Right lobe of liver (tissue), 6 donors: ENCODE measurements around the gene GINM1. TPM values are rescaled to one million over a fixed set of nuclear protein-coding genes. Genes with fewer than 3 reads are reported as not detected.

Experiments used
- ATAC-seq, 4 donors: fragments of 200-7000 bp; cut with Tn5 transposase; one replicate each; pipeline ENCODE4 v1.9.1; 2020; ENCODE audit warnings: mild to moderate bottlenecking in 4 of 4, moderate library complexity in 4 of 4
- DNase-seq, 3 donors: peaks; one replicate each; pipeline ENCODE4 v3.0.0-alpha.2; 2020
- H3K27ac ChIP-seq, 3 donors: fragments of 200-600 bp; one replicate each; pipeline ENCODE4 v1.8.0; 2022
- H3K27me3 ChIP-seq, 2 donors: fragments of 200-600 bp; one replicate each; pipeline ENCODE4 v1.8.0; 2022
- H3K36me3 ChIP-seq, 4 donors: fragments of 200-600 bp; sonication (generic) in 1 of 4; one replicate each; pipeline versions ENCODE4 v1.5.1 to v1.8.0; 2017 to 2022; ENCODE audit warnings: control low read depth in 1 of 4
- H3K4me1 ChIP-seq, 4 donors: fragments of 200-600 bp; sonication (generic) in 1 of 4; one replicate each; pipeline versions ENCODE4 v1.5.1 to v1.8.0; 2017 to 2022; ENCODE audit warnings: control low read depth in 1 of 4
- H3K4me3 ChIP-seq, 3 donors: fragments of 200-600 bp; one replicate each; pipeline ENCODE4 v1.8.0; 2022
- H3K9me3 ChIP-seq, 4 donors: fragments of 200-600 bp; sonication (generic) in 1 of 4; one replicate each; pipeline versions ENCODE4 v1.5.1 to v1.8.0; 2017 to 2022; ENCODE audit warnings: control low read depth in 1 of 4
- POLR2A ChIP-seq: fragments of 450-650 bp; IDR thresholded peaks from one replicate; pipeline ENCODE4 v1.6.1; 2017; ENCODE audit warnings: antibody characterized with exemption, mild to moderate bottlenecking
- WGBS: methylation state at CpG from one replicate; pipeline ENCODE4 v1.1.6; 2018; ENCODE audit warnings: low coverage, low lambda C conversion rate; ENCODE audit not compliant: insufficient coverage; ENCODE audit errors: missing lambda C conversion rate; 5-methylcytosine and 5-hydroxymethylcytosine counted together
- intact Hi-C, 2 donors: fragments of 100-400 bp; cut with DNase I; formaldehyde crosslinking; loops; one replicate each; pipeline versions ENCODE4 v1.11.2 to v1.14.1; 2022
- long read RNA-seq: library from polyadenylated mRNA; unstranded; transcript quantifications from one replicate; pipeline ENCODE4 v2.0.0, GENCODE V29; 2019
- total RNA-seq, 6 experiments: library from RNA; depleted of rRNA in 2 of 6; stranded (reverse); fragments of >200 nt in 2 of 6; fragmentation: NEBNext Ultra II Directional in 3 of 6; extraction: Animal tissue kit (Norgen Biotek cat#: 25700) in 3 of 6; gene quantifications; one replicate each; pipeline versions ENCODE4 v1.1.0 to v1.2.4, GENCODE V29; 2016 to 2023
- TF ChIP-seq, protein P1 (sequence below), 4 donors: fragments of 200-600 bp in 3 of 4; fragments of 450-650 bp in 1 of 4; IDR thresholded peaks; one replicate each; pipeline versions ENCODE4 v1.5.1 to v1.8.0; 2016 to 2022; ENCODE audit warnings: antibody characterized with exemption in 4 of 4, mild to moderate bottlenecking in 2 of 4
- donor health status: DM: no; HTN: yes; CAD: no.
- donor health status: DM: no; HTN: no; CAD: no.
- donor health status: DM: no; HTN: no; CAD: no.
- donor health status: DM: no; HTN: yes; CAD: no.
- donor health status: DM: no; HTN: yes; CAD: no.

The GINM1 gene
- 10 to 100 TPM; 20.1 to 26.0 (median 21.8) TPM for total RNA-seq
- long read RNA-seq, transcript GINM1-201 (8 exons, 2,024 nt): major isoform, 13 of 14 reads
- long read RNA-seq, partial matches to known transcripts: 0 of 14 reads
- long read RNA-seq, other reads (novel, unspliced or antisense): 1 of 14 reads

GRCh38 chr6:149565527-149566409, at the start of gene GINM1:
TSS of gene GINM1 (plus strand) at chr6:149566375. CDS start at chr6:149566415, 40 bp downstream.
- Histone ChIP-seq H3K36me3 (no peaks in the 10 kb centered on the region), H3K27me3 (no peaks in the 10 kb centered on the region), H3K4me3 (peak within 1 kb of the TSS; percentile 73 to 99 (median 95)), H3K4me1 (peaks cover 0 to 10% (median 0%) of the 10 kb centered on the region in 4 donors), H3K27ac (peak within 1 kb of the TSS; percentile 62 to 82 (median 72)), H3K9me3 (no peaks in the 10 kb centered on the region)
- DNase-seq: peak; percentile 96 to 97 (median 97)
- peak; percentile 91 to 98 (median 94) for ATAC-seq
- WGBS: under 1% methylated on average over 20 of the region's 59 CpGs
- no peak for TF ChIP-seq POLR2A
- TF ChIP-seq, protein P1, sequence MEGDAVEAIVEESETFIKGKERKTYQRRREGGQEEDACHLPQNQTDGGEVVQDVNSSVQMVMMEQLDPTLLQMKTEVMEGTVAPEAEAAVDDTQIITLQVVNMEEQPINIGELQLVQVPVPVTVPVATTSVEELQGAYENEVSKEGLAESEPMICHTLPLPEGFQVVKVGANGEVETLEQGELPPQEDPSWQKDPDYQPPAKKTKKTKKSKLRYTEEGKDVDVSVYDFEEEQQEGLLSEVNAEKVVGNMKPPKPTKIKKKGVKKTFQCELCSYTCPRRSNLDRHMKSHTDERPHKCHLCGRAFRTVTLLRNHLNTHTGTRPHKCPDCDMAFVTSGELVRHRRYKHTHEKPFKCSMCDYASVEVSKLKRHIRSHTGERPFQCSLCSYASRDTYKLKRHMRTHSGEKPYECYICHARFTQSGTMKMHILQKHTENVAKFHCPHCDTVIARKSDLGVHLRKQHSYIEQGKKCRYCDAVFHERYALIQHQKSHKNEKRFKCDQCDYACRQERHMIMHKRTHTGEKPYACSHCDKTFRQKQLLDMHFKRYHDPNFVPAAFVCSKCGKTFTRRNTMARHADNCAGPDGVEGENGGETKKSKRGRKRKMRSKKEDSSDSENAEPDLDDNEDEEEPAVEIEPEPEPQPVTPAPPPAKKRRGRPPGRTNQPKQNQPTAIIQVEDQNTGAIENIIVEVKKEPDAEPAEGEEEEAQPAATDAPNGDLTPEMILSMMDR (IDR thresholded peaks at IDR 0.05): peak; percentile 63 to 72 (median 70)
- intact Hi-C loops: no loop called here

- intact Hi-C loops: no loop called here
- peaks cover 2 to 74% (median 19%) of the 10 kb centered on the region in 4 donors for H3K36me3 ChIP-seq
- no peak overlapping the region for H3K27ac ChIP-seq
- ATAC-seq (no peak), DNase-seq (no peak)
- no peak for TF ChIP-seq POLR2A
- TF ChIP-seq, protein P1 (IDR thresholded peaks at IDR 0.05): no peak
- no peak overlapping the region for H3K4me3 ChIP-seq
- no peaks in the 10 kb centered on the region for H3K27me3 ChIP-seq
- H3K9me3 ChIP-seq: no peaks in the 10 kb centered on the region
- WGBS: 97% methylated on average over 5 of the region's 5 CpGs
- no peaks in the 10 kb centered on the region for H3K4me1 ChIP-seq
These were observed 36.5 kb upstream of the GINM1 start for GRCh38 chr6:149529650-149530049.

DNA sequence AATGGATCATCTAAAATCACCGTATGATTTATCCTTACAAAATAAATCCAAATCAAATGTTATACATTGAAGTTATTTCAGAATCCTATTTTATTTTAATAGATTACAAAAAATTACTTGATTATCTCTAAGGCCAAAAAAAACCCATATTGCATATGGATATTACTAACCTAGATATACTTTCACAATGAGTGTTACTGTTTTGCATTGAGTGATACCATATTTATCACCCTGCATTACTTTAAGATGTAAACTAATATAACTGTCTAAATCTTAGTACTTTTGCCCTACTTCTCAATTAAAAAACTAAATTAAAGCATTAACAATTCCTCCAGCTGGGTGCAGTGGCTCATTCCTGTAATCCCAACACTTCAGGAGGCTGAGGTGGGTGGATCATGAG, 31.4 kb upstream of the GINM1 start:
- Histone ChIP-seq H3K4me3 (no peak overlapping the region), H3K36me3 (peaks cover 0 to 83% (median 31%) of the 10 kb centered on the region in 4 donors), H3K27me3 (no peaks in the 10 kb centered on the region), H3K9me3 (no peaks in the 10 kb centered on the region), H3K4me1 (no peaks in the 10 kb centered on the region), H3K27ac (no peak overlapping the region)
- ATAC-seq: no peak
- intact Hi-C loops: no loop called here
- DNase-seq: no peak
- 100% methylated on average over 1 of the region's 1 CpG for WGBS
- TF ChIP-seq, protein P1 (IDR thresholded peaks at IDR 0.05): no peak
- no peak for TF ChIP-seq POLR2A

- TF ChIP-seq, protein P1 (IDR thresholded peaks at IDR 0.05): no peak
- TF ChIP-seq POLR2A: no peak
- H3K27ac ChIP-seq: no peak overlapping the region
- H3K4me3 ChIP-seq: no peak overlapping the region
- WGBS: 75% methylated on average over 2 of the region's 2 CpGs
- peaks cover 0 to 43% (median 16%) of the 10 kb centered on the region in 4 donors for H3K36me3 ChIP-seq
- no peak for DNase-seq
- intact Hi-C loops: no loop called here
- no peaks in the 10 kb centered on the region for H3K27me3 ChIP-seq
- ATAC-seq: no peak
- H3K9me3 ChIP-seq: no peaks in the 10 kb centered on the region
- H3K4me1 ChIP-seq: peaks cover 0 to 19% (median 6%) of the 10 kb centered on the region in 4 donors
These were observed 25.0 kb upstream of the GINM1 start for GRCh38 chr6:149541139-149541538.
